UCSD-AML1 (cell line): ENCODE data around the gene DLGAP5.

ENCODE experiments used
- DNase-seq: peaks from one replicate; lab custom pipeline; 2025; ENCODE audit not compliant: unreplicated experiment; lab: John Stamatoyannopoulos, UW

The DLGAP5 gene

GRCh38 chr14:55190906-55191202 lies 531 bp downstream of the DLGAP5 start:
- no peak for DNase-seq

- no peak for DNase-seq
Observed at GRCh38 chr14:55188686-55189295, 2.6 kb downstream of the DLGAP5 start.

GRCh38 chr14:55180434-55180833 lies 11.0 kb downstream of the DLGAP5 start:
- no peak for DNase-seq

GRCh38 chr14:55180006-55180405 lies 11.4 kb downstream of the DLGAP5 start:
- no peak for DNase-seq

GRCh38 chr14:55170526-55170925 lies 20.9 kb downstream of the DLGAP5 start:
- DNase-seq: no peak

- DNase-seq: no peak
Observed at GRCh38 chr14:55160989-55161388, 30.4 kb downstream of the DLGAP5 start.

GRCh38 chr14:55158412-55158811 lies 33.0 kb downstream of the DLGAP5 start:
- no peak for DNase-seq

- no peak for DNase-seq
Observed at GRCh38 chr14:55157080-55157479, 34.3 kb downstream of the DLGAP5 start.

GRCh38 chr14:55153951-55154350 lies 37.4 kb downstream of the DLGAP5 start:
- DNase-seq: no peak

GRCh38 chr14:55152052-55152753 lies 39.2 kb downstream of the DLGAP5 start:
- no peak for DNase-seq

- DNase-seq: no peak
Observed at GRCh38 chr14:55151601-55152000, 39.8 kb downstream of the DLGAP5 start.

- no peak for DNase-seq
Observed at GRCh38 chr14:55146425-55146824, 45.0 kb downstream of the DLGAP5 start.

- DNase-seq: no peak
Observed at GRCh38 chr14:55142466-55142865, 48.9 kb downstream of the DLGAP5 start.

GRCh38 chr14:55141825-55142224 lies 49.6 kb downstream of the DLGAP5 start:
- DNase-seq: no peak

- no peak for DNase-seq
Observed at GRCh38 chr14:55139696-55140509, 51.5 kb downstream of the DLGAP5 start.

GRCh38 chr14:55139141-55139540 lies 52.2 kb downstream of the DLGAP5 start:
- no peak for DNase-seq

GRCh38 chr14:55138091-55138490 lies 53.3 kb downstream of the DLGAP5 start:
- no peak for DNase-seq

- no peak for DNase-seq
Observed at GRCh38 chr14:55136885-55137786, 54.2 kb downstream of the DLGAP5 start.

- DNase-seq: no peak
Observed at GRCh38 chr14:55136241-55136640, 55.1 kb downstream of the DLGAP5 start.

- DNase-seq: no peak
Observed at GRCh38 chr14:55133416-55133815, 58.0 kb downstream of the DLGAP5 start.
